Right hindlimb (tissue), 1 donor: ENCODE measurements around the gene UTP25.
"Not testable (repeated sequence)": the region's sequence is repeated elsewhere in the genome, so short reads cannot be mapped to it uniquely, and the experiment has no call there.

Experiments
- DNase-seq: peaks from one replicate; pipeline ENCODE4 v3.0.0-alpha.2; 2018

The UTP25 gene

GRCh38 chr1:209827384-209828262 lies at the start of gene UTP25:
Gene UTP25 (plus strand): TSS chr1:209827972. CDS start chr1:209828064, 92 bp downstream.
- peak; percentile 95 for DNase-seq

GRCh38 chr1:209778102-209778501 lies 49.7 kb upstream of the UTP25 start:
- DNase-seq: no peak

- DNase-seq: no peak
Observed at GRCh38 chr1:209780268-209780667, 47.5 kb upstream of the UTP25 start.

DNA sequence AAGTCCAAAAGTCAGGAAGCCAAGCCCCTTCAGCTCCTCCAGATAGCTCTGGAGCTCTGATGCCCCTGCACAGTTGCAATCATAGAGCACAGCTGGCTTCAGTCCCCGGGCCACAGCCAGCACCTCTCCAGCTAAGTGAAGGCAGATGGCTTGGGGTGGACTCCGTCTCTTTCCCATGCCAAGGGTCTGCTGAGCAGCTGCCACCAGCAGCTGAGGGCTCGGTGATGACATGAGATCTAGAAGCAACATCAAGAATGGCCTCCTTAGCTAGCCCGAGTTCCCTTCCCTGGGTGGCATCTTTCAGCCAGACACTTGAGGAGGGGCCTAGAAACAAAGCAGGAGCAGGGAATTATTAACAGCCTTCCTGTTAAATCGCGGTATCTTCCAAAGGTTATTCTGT lies 44.4 kb upstream of the UTP25 start:
- peak; percentile 59 for DNase-seq

DNA sequence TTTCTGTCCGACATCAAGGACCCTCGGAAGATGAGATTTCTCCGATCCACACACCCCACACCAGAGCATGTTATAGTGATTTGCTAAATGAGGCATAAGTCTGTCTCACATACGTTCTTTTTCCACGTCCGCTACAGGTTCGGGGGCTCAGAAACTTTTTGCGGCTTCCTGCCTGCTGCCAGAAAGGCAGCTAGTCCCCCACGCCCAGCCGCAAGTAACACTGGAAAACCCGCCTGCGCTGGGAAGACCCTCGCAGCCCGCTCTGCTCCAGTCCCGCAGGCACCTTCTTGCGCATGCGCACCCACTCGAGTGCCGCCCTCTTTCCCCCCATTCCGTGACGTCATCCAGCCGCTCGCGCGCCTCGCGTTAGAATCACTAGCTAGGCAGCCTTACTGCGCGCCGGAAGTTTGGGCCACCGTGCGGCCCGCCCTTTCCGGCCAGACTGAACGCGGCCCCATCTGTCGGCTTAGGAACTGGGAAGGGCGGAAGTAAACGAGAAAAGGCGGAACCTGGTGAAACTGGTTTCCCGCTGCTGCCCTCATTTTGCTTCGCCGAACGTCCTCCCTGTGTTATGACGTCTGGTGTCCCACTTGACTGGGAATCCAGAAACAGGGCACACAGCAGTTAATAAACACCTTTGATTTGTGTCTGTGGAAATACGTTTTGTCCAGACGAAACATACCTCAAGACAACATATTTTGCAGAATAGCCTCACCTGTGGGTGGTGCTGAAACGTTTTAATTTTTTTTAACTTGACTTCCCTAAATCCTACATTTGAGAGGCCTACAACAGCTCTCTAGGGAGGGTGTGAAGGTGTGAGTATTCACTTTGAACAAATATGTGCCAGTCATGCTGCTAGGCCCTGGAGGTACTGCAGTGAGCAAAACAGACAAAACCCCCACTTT lies 43.3 kb upstream of the UTP25 start, which contains the start of gene C1orf74:
C1orf74 (minus strand) TSS at position 295 of the 905 bp plus-strand sequence. CDS start 925 bp downstream, outside the sequence.
- peak; percentile 99 for DNase-seq

- DNase-seq: no peak
Observed at GRCh38 chr1:209785592-209785991, 42.2 kb upstream of the UTP25 start.

DNA sequence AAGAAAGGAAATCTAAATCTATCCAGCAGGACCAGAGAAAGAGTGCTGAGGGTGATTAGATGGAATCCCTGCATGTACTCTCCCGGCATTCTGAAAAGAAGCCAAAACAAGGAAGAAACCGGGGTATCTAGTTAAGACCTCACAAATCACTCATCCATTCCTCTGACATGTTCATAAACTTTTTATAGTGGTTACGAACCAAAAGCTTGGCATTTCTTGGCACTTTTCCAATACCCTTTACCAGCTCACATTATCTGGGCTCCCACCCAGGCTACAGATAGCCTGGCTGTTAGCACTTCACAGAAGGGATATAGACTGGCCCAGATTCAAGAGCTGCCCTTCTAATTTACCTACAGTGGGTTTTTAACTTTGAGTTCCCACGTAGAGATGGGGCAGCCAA lies 41.6 kb upstream of the UTP25 start:
- no peak for DNase-seq

DNA sequence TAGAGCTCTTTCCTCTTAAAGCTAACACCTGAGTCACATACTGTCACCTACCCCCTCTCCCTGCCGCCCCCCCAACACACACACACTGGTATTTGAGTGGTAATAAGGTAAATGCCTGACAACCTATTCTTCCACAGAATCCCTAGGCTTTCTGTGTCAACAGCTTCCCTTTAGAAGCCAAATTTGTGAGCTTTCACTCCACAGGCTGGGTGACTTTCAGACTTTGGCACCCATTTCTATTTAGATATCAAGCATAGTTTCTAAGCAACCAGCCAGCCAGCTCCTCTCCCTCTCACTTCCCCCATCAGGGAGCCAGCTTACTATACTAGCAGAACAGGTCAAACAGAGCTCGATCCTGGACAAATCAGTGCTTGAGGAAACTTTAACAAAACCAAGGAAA lies 40.2 kb upstream of the UTP25 start:
- no peak for DNase-seq

- DNase-seq: no peak
Observed at GRCh38 chr1:209789245-209789644, 38.5 kb upstream of the UTP25 start.

DNA sequence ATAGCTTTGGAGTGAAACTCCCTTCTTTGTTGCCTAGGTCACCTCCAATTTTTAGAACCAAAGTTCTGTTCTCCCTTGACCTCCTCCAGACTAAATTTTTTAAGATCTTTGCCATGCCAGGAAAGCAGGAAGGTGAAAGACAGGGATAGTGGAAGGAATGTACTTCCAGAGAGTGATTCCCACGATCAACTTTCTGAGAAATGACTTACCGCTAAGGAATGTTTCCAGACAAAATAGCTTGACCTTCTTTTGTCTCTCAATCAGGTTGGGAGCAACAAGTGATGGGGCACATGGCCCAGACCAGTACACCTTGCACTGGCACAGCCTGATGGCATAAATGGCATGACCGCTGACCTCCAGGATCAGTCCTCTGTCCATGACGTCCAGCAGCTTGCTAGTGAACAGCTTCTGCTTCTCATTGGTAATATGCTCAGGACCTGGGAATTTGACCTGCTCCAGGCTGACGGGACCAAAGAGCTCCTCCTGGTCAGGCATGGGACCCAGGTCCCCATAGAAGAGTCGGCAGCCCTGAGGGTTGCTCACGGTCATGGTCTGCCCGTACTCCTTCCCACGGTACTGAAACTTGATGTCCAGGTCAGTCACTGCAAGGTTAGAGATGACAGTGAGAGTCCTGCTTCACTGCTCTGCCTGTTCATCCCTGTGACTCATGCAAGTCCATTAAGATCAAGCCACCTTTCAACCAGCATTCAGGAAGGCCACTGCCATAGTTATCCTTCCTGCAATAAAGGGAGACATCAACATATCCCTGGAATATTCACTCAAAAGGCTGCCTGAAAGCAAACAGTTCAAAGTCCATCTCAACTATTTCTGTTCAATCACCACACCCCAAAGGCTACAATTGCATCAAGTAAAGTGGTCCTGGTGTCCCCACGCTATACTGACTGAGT lies 37.2 kb upstream of the UTP25 start:
- no peak for DNase-seq

GRCh38 chr1:209791920-209792319 lies 35.9 kb upstream of the UTP25 start:
- no peak for DNase-seq

DNA sequence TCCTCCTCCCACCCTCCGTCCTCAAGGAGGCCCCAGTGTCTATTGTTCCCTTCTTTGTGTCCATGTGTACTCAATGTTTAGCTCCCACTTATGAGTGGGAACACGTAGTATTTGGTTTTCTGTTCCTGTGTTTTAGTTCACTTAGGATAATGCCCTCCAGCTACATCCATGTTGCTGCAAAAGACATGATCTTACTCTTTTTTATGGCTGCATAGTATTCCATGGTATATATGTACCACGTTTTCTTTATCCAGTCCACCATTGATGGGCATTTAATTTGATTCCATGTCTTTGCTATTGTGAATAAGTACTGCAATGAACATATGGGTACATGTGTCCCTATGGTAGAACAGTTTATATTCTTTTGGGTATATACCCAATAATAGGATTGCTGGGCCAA lies 34.1 kb upstream of the UTP25 start:
- not testable (repeated sequence) for DNase-seq

GRCh38 chr1:209797978-209798639 lies 29.7 kb upstream of the UTP25 start:
- DNase-seq: no peak

DNA sequence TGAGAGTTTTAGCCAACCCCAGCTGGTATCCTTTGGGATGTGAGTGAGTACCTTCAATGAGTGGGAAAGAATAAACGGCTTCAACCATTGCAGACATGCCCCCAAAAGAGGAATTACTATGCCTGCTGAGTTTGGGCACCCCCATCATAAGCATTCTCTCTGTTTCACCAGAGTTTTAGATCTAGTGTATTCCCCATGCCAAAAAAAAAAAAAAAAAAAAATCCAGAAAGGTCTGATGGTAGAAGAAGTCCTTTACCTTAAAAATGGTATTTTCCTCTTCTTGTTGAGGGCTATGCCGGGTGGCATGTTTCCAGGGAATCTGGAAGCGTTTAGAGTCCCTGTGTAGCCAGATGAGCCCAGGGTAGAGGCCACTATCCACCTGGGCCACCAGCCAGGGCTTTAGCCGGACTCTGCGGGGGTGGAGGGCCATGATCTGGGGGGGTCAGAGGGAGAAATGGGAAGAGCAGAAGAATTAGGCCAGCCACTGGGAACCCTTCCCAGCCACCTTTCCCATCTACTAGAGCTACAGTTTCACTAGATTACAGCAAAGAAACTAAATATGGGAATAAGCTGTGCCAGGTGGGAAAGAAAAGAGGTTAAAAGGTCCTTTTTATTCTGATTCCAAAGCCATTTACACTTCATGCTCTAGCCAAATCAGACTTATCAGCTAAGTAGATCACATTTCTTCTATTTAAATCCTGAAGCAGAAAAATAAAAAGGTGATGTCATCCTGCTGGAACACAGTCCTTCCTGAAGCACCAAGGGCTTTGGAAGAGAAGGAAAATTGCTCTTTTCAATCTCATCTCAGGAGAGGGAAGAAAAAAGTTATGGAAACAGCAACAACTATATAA lies 26.6 kb upstream of the UTP25 start:
- peak; percentile 77 for DNase-seq

- no peak for DNase-seq
Observed at GRCh38 chr1:209802117-209802779, 25.5 kb upstream of the UTP25 start.

DNA sequence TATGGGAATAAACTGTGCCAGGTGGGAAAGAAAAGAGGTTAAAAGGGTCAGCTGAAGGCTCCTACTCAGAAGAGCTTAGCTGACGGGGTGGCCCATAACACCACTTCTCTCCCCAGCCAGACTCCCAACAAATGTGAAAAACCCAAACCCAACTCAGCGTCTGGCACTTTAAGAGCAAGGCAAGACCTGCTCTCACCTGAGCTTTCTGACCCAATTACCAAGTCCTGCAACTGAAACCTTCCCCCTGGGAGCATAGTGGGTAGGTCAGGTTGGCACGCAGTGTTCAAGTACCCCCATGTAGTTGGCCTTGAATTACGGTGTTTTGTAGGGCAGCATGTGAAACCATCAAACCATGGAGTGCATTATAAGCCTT lies 25.0 kb upstream of the UTP25 start:
- DNase-seq: no peak

- DNase-seq: no peak
Observed at GRCh38 chr1:209803568-209803967, 24.2 kb upstream of the UTP25 start.

- DNase-seq: no peak
Observed at GRCh38 chr1:209805341-209805781, 22.4 kb upstream of the UTP25 start.

GRCh38 chr1:209805875-209806760 lies 21.7 kb upstream of the UTP25 start, which contains the start of gene IRF6:
Gene IRF6 (minus strand): TSS chr1:209806142. CDS start chr1:209801413, 4,729 bp downstream.
- DNase-seq: peak; percentile 80
